ENCODE data around the gene NCMAP. TPM values are rescaled to one million over a fixed set of nuclear protein-coding genes. Genes with fewer than 3 reads are reported as not detected.

The NCMAP gene
- polyA plus RNA-seq, 1 donor from 2014 or later = not detected

GRCh38 chr1:24639094-24639493 lies 83.2 kb downstream of the NCMAP start:
- H3K9me2 ChIP-seq (ENCODE audit: insufficient read depth, low read length) = no peaks in the 10 kb centered on the region
- H3K27ac ChIP-seq (ENCODE audit: low read length) = no peak overlapping the region
- H3K79me2 ChIP-seq (replicated peaks; ENCODE audit: insufficient read depth, low read length) = peaks cover 7% of the 10 kb centered on the region
- no peak for TF ChIP-seq EP300 (conservative IDR thresholded peaks at IDR 0.05; ENCODE audit: poor library complexity, severe bottlenecking)
- TF ChIP-seq EZH2 (IDR thresholded peaks at IDR 0.05; ENCODE audit: borderline replicate concordance, insufficient read depth, low read length, poor library complexity, severe bottlenecking) = no peak
- H2AFZ ChIP-seq (ENCODE audit: low read depth, low read length) = no peak overlapping the region
- no peaks in the 10 kb centered on the region for H3K9me3 ChIP-seq (ENCODE audit: low read length)
- H4K20me1 ChIP-seq (ENCODE audit: insufficient read depth) = no peaks in the 10 kb centered on the region
- H3K27me3 ChIP-seq (ENCODE audit: insufficient read depth, low read depth, low read length) = no peaks in the 10 kb centered on the region
- no peaks in the 10 kb centered on the region for H3K36me3 ChIP-seq (ENCODE audit: insufficient read depth, low read length)
- no peak overlapping the region for H3K4me3 ChIP-seq (ENCODE audit: low read length)
- H3F3A ChIP-seq (ENCODE audit: insufficient read depth, low read length, poor library complexity, severe bottlenecking) = no peaks in the 10 kb centered on the region
- no peak overlapping the region for H3K9ac ChIP-seq (ENCODE audit: low read length)
- H3K4me2 ChIP-seq (ENCODE audit: low read length) = no peak overlapping the region

DNA sequence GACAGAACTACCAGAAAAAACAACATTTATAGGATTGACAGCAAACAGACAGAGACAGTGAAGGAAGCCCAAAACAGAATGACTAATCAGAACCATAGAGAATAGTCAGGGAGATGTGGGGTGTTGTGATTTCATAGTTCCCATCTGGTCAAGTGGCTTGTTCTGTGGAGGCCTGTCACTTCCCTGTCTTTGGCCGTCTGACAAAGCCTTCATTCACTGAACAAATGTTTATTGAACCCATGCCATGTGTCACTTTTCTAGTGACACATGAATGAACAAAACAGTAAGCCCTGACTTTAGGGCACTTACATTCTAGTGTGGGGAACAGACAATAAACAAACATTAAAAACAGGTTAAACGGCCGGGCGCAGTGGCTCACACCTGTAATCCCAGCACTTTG lies 84.0 kb downstream of the NCMAP start:
- no peaks in the 10 kb centered on the region for H4K20me1 ChIP-seq (ENCODE audit: insufficient read depth)
- H2AFZ ChIP-seq (ENCODE audit: low read depth, low read length) = no peak overlapping the region
- no peak overlapping the region for H3K4me3 ChIP-seq (ENCODE audit: low read length)
- H3K36me3 ChIP-seq (ENCODE audit: insufficient read depth, low read length) = no peaks in the 10 kb centered on the region
- no peaks in the 10 kb centered on the region for H3K27me3 ChIP-seq (ENCODE audit: insufficient read depth, low read depth, low read length)
- TF ChIP-seq MXI1 (conservative IDR thresholded peaks at IDR 0.05; ENCODE audit: poor library complexity, severe bottlenecking) = no peak
- no peak for TF ChIP-seq RAD21 (conservative IDR thresholded peaks at IDR 0.05)
- TF ChIP-seq, protein P1, sequence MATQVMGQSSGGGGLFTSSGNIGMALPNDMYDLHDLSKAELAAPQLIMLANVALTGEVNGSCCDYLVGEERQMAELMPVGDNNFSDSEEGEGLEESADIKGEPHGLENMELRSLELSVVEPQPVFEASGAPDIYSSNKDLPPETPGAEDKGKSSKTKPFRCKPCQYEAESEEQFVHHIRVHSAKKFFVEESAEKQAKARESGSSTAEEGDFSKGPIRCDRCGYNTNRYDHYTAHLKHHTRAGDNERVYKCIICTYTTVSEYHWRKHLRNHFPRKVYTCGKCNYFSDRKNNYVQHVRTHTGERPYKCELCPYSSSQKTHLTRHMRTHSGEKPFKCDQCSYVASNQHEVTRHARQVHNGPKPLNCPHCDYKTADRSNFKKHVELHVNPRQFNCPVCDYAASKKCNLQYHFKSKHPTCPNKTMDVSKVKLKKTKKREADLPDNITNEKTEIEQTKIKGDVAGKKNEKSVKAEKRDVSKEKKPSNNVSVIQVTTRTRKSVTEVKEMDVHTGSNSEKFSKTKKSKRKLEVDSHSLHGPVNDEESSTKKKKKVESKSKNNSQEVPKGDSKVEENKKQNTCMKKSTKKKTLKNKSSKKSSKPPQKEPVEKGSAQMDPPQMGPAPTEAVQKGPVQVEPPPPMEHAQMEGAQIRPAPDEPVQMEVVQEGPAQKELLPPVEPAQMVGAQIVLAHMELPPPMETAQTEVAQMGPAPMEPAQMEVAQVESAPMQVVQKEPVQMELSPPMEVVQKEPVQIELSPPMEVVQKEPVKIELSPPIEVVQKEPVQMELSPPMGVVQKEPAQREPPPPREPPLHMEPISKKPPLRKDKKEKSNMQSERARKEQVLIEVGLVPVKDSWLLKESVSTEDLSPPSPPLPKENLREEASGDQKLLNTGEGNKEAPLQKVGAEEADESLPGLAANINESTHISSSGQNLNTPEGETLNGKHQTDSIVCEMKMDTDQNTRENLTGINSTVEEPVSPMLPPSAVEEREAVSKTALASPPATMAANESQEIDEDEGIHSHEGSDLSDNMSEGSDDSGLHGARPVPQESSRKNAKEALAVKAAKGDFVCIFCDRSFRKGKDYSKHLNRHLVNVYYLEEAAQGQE (IDR thresholded peaks at IDR 0.05; ENCODE audit: borderline replicate concordance) = no peak
- no peak for TF ChIP-seq CTCF (IDR thresholded peaks at IDR 0.05; ENCODE audit: poor library complexity, severe bottlenecking)
- no peak for TF ChIP-seq EP300 (conservative IDR thresholded peaks at IDR 0.05; ENCODE audit: poor library complexity, severe bottlenecking)
- no peak overlapping the region for H3K4me2 ChIP-seq (ENCODE audit: low read length)
- H3K79me2 ChIP-seq (replicated peaks; ENCODE audit: insufficient read depth, low read length) = peaks cover 15% of the 10 kb centered on the region
- H3K9ac ChIP-seq (ENCODE audit: low read length) = no peak overlapping the region
- H3K9me2 ChIP-seq (ENCODE audit: insufficient read depth, low read length) = no peaks in the 10 kb centered on the region
- H3K27ac ChIP-seq (ENCODE audit: low read length) = no peak overlapping the region
- H3F3A ChIP-seq (ENCODE audit: insufficient read depth, low read length, poor library complexity, severe bottlenecking) = no peaks in the 10 kb centered on the region
- H3K9me3 ChIP-seq (ENCODE audit: low read length) = no peaks in the 10 kb centered on the region

- Histone ChIP-seq H3K4me2 (ENCODE audit: low read length) (no peak overlapping the region), H3K9ac (ENCODE audit: low read length) (no peak overlapping the region), H3K79me2 (replicated peaks; ENCODE audit: insufficient read depth, low read length) (peaks cover 19% of the 10 kb centered on the region), H3K4me3 (ENCODE audit: low read length) (no peak overlapping the region), H3K27me3 (ENCODE audit: insufficient read depth, low read depth, low read length) (no peaks in the 10 kb centered on the region), H2AFZ (ENCODE audit: low read depth, low read length) (no peak overlapping the region), H4K20me1 (ENCODE audit: insufficient read depth) (no peaks in the 10 kb centered on the region), H3K9me2 (ENCODE audit: insufficient read depth, low read length) (no peaks in the 10 kb centered on the region), H3K9me3 (ENCODE audit: low read length) (no peaks in the 10 kb centered on the region), H3K36me3 (ENCODE audit: insufficient read depth, low read length) (no peaks in the 10 kb centered on the region), H3F3A (ENCODE audit: insufficient read depth, low read length, poor library complexity, severe bottlenecking) (no peaks in the 10 kb centered on the region), H3K27ac (ENCODE audit: low read length) (no peak overlapping the region)
- TF ChIP-seq, protein P1 (IDR thresholded peaks at IDR 0.05; ENCODE audit: borderline replicate concordance) = no peak
- TF ChIP-seq EZH2 (IDR thresholded peaks at IDR 0.05; ENCODE audit: borderline replicate concordance, insufficient read depth, low read length, poor library complexity, severe bottlenecking) (no peak), EP300 (conservative IDR thresholded peaks at IDR 0.05; ENCODE audit: poor library complexity, severe bottlenecking) (no peak), CTCF (IDR thresholded peaks at IDR 0.05; ENCODE audit: poor library complexity, severe bottlenecking) (no peak), MXI1 (conservative IDR thresholded peaks at IDR 0.05; ENCODE audit: poor library complexity, severe bottlenecking) (no peak), POLR2AphosphoS5 (IDR thresholded peaks at IDR 0.05) (no peak), RAD21 (conservative IDR thresholded peaks at IDR 0.05) (no peak), SMC3 (conservative IDR thresholded peaks at IDR 0.05; ENCODE audit: poor library complexity) (no peak), TAF1 (IDR thresholded peaks at IDR 0.05; ENCODE audit: low read depth) (no peak)
Measured at GRCh38 chr1:24640288-24640687, 84.4 kb downstream of the NCMAP start.
